HG02870 (cell line): ENCODE data around the gene FBXO34.

Source experiments
- ATAC-seq: cut with Tn5 transposase; IDR thresholded peaks from one replicate; pipeline ENCODE4 v1.9.1; 2021; ENCODE audit warnings: mild to moderate bottlenecking, moderate library complexity; ENCODE audit not compliant: unreplicated experiment

FBXO34 gene

GRCh38 chr14:55272387-55272786, 1.2 kb downstream of the FBXO34 start:
- ATAC-seq = no peak

GRCh38 chr14:55272922-55273321, 1.7 kb downstream of the FBXO34 start:
- no peak for ATAC-seq

GRCh38 chr14:55274146-55274545, 2.9 kb downstream of the FBXO34 start:
- no peak for ATAC-seq

DNA sequence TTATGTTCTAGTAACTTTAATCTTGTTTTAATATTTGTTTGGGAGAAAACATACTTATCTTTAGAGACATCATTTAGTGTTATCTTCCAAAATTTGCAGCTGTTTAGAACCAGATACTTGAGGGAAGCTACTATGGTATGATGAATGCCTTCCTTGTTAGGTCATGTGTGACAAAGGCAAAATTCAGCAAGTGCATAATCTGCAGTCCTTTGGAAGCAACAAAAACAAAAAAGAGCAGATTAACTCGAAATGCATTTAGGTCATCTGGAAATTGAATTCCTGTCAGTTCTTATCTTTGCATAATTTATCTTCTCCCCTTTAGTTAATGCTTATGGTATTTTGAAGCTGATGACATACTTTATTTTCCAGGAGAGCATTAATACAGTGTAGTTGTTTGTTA, 3.5 kb downstream of the FBXO34 start:
- no peak for ATAC-seq

DNA sequence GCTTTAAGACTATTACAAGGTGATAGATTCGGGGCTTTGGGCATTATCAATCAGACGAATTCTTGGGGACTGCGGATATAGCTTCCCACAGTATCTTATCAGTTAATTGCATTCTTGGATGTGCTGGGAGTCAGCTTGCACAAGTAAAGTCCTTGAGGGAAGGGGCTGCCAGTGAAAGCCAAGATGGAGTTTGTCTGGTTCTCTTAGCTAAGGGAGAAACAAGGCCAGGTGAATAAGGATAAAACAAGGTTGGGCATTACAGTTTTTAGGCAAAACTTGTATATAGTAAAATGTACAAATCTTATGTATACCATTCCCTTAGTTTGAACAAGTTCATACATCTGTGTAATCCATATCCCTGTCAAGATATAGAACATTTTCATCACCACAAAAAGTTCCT, 5.5 kb downstream of the FBXO34 start:
- ATAC-seq = no peak

DNA sequence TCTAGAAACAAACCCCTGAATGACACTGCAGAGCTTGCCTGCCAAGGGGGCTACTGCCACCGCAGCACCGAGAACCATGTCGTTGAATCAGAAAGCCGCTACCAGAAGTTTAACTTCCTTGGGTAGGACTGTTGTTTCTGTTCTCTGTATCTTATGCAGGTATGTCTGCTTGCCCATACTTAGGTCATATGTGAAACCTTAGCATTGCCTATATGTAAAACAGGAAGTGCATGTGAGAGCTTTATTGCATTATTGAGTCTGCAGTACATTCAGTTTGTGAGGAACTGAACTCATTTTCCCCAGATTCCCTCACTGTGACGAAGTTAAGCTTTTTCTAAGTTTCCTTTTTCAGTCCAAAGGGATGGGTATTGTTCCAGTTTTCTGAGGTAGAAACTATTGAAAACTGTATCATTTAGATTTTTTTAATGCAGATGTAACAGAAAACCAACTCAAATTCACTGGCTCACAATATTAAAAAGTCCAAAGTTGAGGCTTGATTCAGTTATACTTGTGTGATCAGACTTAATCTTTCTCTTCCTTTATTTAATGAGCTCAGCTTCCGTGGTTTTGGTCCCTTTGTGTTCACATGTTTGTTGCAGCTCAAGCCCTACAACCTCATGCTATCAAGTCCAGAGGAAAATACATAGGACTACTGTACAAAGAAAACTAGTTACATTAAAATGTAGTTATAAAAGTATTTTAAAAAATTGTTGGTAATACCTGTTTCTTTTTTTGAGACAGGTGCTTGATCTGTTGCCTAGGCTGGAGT, 6.9 kb downstream of the FBXO34 start:
- ATAC-seq = peak; percentile 93

DNA sequence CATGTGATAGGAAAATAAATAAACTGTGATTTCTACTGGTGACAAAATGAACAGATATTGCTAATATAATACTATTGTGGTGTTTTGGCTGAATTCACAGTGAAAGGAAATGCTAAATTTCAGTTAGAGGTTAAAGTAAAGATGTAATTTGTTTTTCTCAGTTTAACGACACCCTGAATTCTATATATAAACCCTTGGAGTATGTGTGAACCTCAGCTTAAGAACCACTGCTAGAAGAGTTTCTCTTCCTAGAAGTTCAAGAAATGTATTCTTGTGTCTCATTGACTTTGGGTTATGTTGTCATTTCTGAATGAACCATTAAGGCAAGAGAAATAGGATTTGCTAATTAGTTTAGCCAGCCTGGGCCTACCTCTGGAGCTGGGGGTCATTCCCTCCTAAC, 8.2 kb downstream of the FBXO34 start:
- peak; percentile 41 for ATAC-seq

- no peak for ATAC-seq
Observed at GRCh38 chr14:55281316-55281839, 10.2 kb downstream of the FBXO34 start.

- ATAC-seq = no peak
Observed at GRCh38 chr14:55285048-55285652, 13.9 kb downstream of the FBXO34 start.

- no peak for ATAC-seq
Observed at GRCh38 chr14:55288439-55288838, 17.2 kb downstream of the FBXO34 start.

- ATAC-seq = no peak
Observed at GRCh38 chr14:55291480-55292081, 20.4 kb downstream of the FBXO34 start.

- ATAC-seq = no peak
Observed at GRCh38 chr14:55294603-55295002, 23.4 kb downstream of the FBXO34 start.

- peak; percentile 62 for ATAC-seq
Observed at GRCh38 chr14:55297611-55298499, 26.6 kb downstream of the FBXO34 start.

GRCh38 chr14:55298500-55298822, 27.2 kb downstream of the FBXO34 start:
- no peak for ATAC-seq

DNA sequence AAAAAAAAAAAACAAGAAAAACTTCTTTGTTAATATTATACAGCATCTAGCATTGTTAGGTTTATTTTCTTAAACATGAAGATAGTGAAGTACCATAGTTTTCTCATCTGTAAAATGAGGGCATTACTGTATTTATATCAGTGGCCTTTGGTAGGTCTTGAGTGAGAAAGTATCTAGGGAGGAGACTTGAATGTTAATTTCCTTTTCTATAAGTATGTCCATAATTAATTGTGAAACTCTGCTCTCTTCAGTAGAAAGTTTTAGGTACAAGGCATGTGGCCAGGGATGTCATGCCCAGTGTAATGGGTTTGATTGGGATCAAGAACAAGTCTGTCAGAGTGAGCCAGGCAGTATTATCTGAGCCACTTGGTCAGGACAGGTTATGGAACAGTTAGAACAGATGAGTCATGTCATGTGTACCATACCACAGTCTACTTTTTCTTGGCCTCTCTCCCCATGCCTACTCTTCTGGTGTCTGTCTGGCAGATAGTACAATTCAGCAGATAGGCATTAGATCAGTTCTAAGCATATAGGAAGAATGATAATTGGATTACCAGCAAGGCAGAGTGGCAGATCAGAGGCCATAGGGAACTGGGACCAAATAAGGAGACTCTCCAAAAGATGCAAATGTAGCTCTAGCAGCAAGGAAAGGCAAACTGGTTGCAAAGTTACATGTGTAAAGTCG, 30.4 kb downstream of the FBXO34 start:
- ATAC-seq = peak; percentile 43

GRCh38 chr14:55302367-55303124, 31.3 kb downstream of the FBXO34 start:
- no peak for ATAC-seq

DNA sequence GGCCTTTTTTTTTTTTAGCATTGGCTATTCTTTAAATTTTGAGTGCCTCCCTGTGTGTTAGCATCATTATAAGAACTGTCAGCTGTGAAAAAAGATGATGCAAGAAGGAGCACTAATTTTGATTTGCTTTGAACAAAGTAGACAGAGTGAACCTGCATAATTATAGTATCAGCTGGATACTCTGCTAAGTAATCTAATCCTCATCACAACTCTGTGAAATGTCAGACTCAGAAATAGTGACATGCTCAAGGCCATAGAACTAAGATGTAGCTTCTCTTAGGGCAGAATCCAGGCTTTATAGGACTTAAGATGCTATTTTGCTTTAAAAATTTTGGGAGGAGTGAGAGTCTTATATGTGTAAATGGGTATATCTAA, 31.9 kb downstream of the FBXO34 start:
- no peak for ATAC-seq

- ATAC-seq = peak; percentile 60
Observed at GRCh38 chr14:55303691-55304145, 32.5 kb downstream of the FBXO34 start.

DNA sequence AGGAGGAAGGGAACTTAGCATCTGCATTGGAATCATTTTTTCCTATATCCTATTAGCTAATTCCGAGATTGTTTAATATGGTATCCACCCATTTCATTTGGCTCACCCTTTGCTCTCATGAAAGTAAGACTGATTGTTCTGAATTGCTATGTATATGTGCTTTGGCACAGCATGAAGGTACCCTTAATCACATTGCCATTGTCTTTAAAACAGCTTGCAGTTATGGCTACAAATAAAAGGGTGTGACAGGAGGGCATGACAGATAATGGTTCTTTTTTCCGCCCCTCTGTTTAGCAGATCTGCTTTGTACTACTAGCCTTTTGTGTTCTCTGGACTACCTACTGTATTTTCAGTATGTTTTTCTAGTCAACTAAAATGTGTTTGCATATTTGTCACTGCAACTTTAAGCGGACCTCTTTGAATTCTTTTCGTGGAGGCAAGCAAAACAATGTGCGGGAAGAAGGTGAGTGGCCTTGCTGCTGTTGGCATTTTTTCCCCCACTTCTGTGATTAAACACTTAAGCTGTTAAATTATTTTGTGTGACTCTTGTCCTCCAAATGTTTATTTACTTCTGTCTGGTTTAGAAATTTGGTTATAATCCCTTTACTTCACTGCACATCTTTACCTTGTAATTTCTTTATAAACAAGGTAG, 35.8 kb downstream of the FBXO34 start:
- no peak for ATAC-seq
